ENCODE data around the gene MOV10L1.

GRCh38 chr22:50068096-50068495, 21.7 kb upstream of the MOV10L1 start:
- TF ChIP-seq, protein P1, sequence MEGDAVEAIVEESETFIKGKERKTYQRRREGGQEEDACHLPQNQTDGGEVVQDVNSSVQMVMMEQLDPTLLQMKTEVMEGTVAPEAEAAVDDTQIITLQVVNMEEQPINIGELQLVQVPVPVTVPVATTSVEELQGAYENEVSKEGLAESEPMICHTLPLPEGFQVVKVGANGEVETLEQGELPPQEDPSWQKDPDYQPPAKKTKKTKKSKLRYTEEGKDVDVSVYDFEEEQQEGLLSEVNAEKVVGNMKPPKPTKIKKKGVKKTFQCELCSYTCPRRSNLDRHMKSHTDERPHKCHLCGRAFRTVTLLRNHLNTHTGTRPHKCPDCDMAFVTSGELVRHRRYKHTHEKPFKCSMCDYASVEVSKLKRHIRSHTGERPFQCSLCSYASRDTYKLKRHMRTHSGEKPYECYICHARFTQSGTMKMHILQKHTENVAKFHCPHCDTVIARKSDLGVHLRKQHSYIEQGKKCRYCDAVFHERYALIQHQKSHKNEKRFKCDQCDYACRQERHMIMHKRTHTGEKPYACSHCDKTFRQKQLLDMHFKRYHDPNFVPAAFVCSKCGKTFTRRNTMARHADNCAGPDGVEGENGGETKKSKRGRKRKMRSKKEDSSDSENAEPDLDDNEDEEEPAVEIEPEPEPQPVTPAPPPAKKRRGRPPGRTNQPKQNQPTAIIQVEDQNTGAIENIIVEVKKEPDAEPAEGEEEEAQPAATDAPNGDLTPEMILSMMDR (conservative IDR thresholded peaks at IDR 0.05; ENCODE audit: low read depth, low read length): no peak
- no peak for TF ChIP-seq EZH2 (IDR thresholded peaks at IDR 0.05; ENCODE audit: low read length, unreplicated experiment)
